Subcutaneous adipose tissue (tissue), 4 donors: ENCODE data around the gene ARHGAP42. TPM values are rescaled to one million over a fixed set of nuclear protein-coding genes. Genes with fewer than 3 reads are reported as not detected.

Experiments
- total RNA-seq, 4 donors: library from RNA; depleted of rRNA; stranded (reverse); fragments of >200 nt; gene quantifications; one replicate each; pipeline ENCODE4 v1.1.0, GENCODE V29; 2016
- TF ChIP-seq, protein P1 (sequence below): fragments of 450-650 bp; IDR thresholded peaks from one replicate; pipeline ENCODE4 v1.5.1; 2016; ENCODE audit warnings: low read depth, mild to moderate bottlenecking, control low read depth, antibody characterized with exemption, moderate library complexity

The ARHGAP42 gene
- total RNA-seq, 4 donors from 2014 or later, result 15.3 to 31.5 (median 30.5) TPM

- TF ChIP-seq, protein P1, sequence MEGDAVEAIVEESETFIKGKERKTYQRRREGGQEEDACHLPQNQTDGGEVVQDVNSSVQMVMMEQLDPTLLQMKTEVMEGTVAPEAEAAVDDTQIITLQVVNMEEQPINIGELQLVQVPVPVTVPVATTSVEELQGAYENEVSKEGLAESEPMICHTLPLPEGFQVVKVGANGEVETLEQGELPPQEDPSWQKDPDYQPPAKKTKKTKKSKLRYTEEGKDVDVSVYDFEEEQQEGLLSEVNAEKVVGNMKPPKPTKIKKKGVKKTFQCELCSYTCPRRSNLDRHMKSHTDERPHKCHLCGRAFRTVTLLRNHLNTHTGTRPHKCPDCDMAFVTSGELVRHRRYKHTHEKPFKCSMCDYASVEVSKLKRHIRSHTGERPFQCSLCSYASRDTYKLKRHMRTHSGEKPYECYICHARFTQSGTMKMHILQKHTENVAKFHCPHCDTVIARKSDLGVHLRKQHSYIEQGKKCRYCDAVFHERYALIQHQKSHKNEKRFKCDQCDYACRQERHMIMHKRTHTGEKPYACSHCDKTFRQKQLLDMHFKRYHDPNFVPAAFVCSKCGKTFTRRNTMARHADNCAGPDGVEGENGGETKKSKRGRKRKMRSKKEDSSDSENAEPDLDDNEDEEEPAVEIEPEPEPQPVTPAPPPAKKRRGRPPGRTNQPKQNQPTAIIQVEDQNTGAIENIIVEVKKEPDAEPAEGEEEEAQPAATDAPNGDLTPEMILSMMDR, result no peak
Observed at GRCh38 chr11:100761841-100762240, 74.8 kb downstream of the ARHGAP42 start.

GRCh38 chr11:100766764-100767163 lies 79.7 kb downstream of the ARHGAP42 start:
- TF ChIP-seq, protein P1, result no peak

- TF ChIP-seq, protein P1, result no peak
Observed at GRCh38 chr11:100769165-100769564, 82.1 kb downstream of the ARHGAP42 start.

DNA sequence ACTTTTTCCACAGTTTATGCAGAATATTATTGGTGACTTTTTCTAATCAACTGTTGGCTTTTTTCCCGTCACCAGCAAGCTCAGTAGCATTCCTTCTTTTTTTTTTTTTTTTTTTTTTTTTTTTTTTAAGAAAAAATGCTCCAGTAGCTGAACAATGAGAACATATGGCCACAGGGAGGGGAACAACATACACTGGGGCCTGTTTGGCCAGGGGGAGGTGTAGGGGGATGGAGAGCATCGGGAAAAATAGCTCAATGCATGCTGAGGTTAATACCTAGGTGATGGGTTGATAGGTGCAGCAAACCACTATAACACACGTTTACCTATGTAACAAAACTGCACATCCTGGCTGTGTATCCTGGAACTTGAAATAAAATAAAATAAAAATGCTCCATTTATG lies 82.5 kb downstream of the ARHGAP42 start:
- TF ChIP-seq, protein P1, result no peak

DNA sequence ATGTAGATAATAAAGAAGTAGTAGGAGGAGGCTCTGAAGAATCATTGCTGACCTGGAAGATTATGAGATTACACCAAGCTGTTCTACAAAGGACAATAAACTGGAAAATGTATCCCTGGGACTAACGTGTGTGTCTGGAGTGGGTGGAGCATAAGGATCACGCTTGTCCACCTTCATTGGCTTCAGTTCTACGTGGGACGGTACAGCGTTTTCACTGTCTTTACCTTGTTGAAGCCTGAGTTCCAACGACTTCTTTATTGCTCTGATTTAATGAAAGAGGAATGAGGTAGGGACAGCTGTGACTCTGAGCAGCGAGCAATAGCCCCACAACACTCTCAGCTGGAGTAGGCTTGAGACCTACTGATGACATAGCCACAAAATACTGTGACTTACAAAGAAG lies 87.0 kb downstream of the ARHGAP42 start:
- TF ChIP-seq, protein P1, result no peak

- TF ChIP-seq, protein P1, result no peak
Observed at GRCh38 chr11:100774859-100775258, 87.8 kb downstream of the ARHGAP42 start.

GRCh38 chr11:100776212-100776896 lies 89.3 kb downstream of the ARHGAP42 start:
- TF ChIP-seq, protein P1, result no peak
